HEK293 (cell line): ENCODE measurements around the gene APOL2.

Source experiments
- CTCF ChIA-PET: fragments of 350-600 bp; formaldehyde crosslinking; extraction: SDS; loops from one replicate; lab custom pipeline; 2021; ENCODE audit warnings: antibody characterized with exemption; lab: Yijun Ruan, JAX
- POLR2A ChIA-PET: fragments of 300-600 bp; formaldehyde crosslinking; extraction: SDS; loops from one replicate; lab custom pipeline; 2020; ENCODE audit warnings: antibody characterized with exemption, inconsistent platforms; lab: Yijun Ruan, JAX
- H3K27ac ChIP-seq: fragments of 200-500 bp; sonication (Bioruptor generic); 2 replicates; pipeline ENCODE4 v1.5.1; 2014; ENCODE audit warnings: low read depth, low read length, control low read depth, inconsistent platforms; ENCODE audit errors: extremely low read depth
- H3K36me3 ChIP-seq, 2 experiments: fragments of 200-500 bp in 1 of 2; sonication (Bioruptor generic) in 1 of 2; 1 replicate in 1 of 2; 2 replicates in 1 of 2; pipeline ENCODE4 v1.5.1; 2014 to 2017; ENCODE audit warnings: inconsistent platforms in 2 of 2, low read length in 2 of 2; ENCODE audit not compliant: control insufficient read depth in 2 of 2, insufficient read depth in 1 of 2
- H3K4me1 ChIP-seq: fragments of 200-500 bp; sonication (Bioruptor generic); 2 replicates; pipeline ENCODE4 v1.5.1; 2014; ENCODE audit warnings: mild to moderate bottlenecking, low read length, inconsistent platforms; ENCODE audit not compliant: control insufficient read depth, insufficient read depth
- H3K4me3 ChIP-seq: 2 replicates; pipeline ENCODE4 v1.5.1; 2011; ENCODE audit warnings: low read depth, mild to moderate bottlenecking, control low read depth, low read length, moderate library complexity
- H3K9me3 ChIP-seq: fragments of 200-500 bp; sonication (Bioruptor generic); 2 replicates; pipeline ENCODE4 v1.5.1; 2014; ENCODE audit warnings: low read depth, low read length, inconsistent platforms; ENCODE audit not compliant: control insufficient read depth, insufficient read depth
- GLIS1 ChIP-seq: fragments of 450-650 bp; formaldehyde crosslinking; IDR thresholded peaks from 2 replicates; pipeline ENCODE4 v1.5.1; 2016; ENCODE audit warnings: missing biosample characterization, missing genetic modification characterization
- GLIS2 ChIP-seq: fragments of 450-650 bp; formaldehyde crosslinking; IDR thresholded peaks from 2 replicates; pipeline ENCODE4 v1.5.1; 2016; ENCODE audit warnings: missing biosample characterization, missing genetic modification characterization
- KLF16 ChIP-seq: fragments of 450-650 bp; formaldehyde crosslinking; IDR thresholded peaks from 2 replicates; pipeline ENCODE4 v1.5.1; 2017; ENCODE audit warnings: missing biosample characterization, missing genetic modification characterization
- KLF8 ChIP-seq: fragments of 450-650 bp; formaldehyde crosslinking; IDR thresholded peaks from 2 replicates; pipeline ENCODE4 v1.5.1; 2016; ENCODE audit warnings: missing biosample characterization, missing genetic modification characterization
- REST ChIP-seq: fragments of 450-650 bp; formaldehyde crosslinking; IDR thresholded peaks from 2 replicates; pipeline ENCODE4 v1.5.1; 2016; ENCODE audit warnings: missing biosample characterization, missing genetic modification characterization
- SP2 ChIP-seq: fragments of 450-650 bp; formaldehyde crosslinking; IDR thresholded peaks from 2 replicates; pipeline ENCODE4 v1.5.1; 2016; ENCODE audit warnings: missing biosample characterization, missing genetic modification characterization
- TCF7L2 ChIP-seq: IDR thresholded peaks from 2 replicates; pipeline ENCODE4 v1.6.1; 2011; ENCODE audit warnings: low read depth, mild to moderate bottlenecking, inconsistent platforms, low read length, moderate library complexity, borderline replicate concordance
- ZBTB20 ChIP-seq: fragments of 450-650 bp; formaldehyde crosslinking; IDR thresholded peaks from 2 replicates; pipeline ENCODE4 v1.5.1; 2016; ENCODE audit warnings: missing biosample characterization, missing genetic modification characterization
- ZBTB6 ChIP-seq: fragments of 450-650 bp; formaldehyde crosslinking; IDR thresholded peaks from 2 replicates; pipeline ENCODE4 v1.5.1; 2017; ENCODE audit warnings: missing biosample characterization, missing genetic modification characterization
- ZNF10 ChIP-seq: fragments of 450-650 bp; formaldehyde crosslinking; IDR thresholded peaks from 2 replicates; pipeline ENCODE4 v1.5.1; 2017; ENCODE audit warnings: missing biosample characterization, missing genetic modification characterization
- ZNF121 ChIP-seq: fragments of 450-650 bp; formaldehyde crosslinking; IDR thresholded peaks from 2 replicates; pipeline ENCODE4 v1.5.1; 2016; ENCODE audit warnings: missing biosample characterization, missing genetic modification characterization
- ZNF140 ChIP-seq: fragments of 450-650 bp; formaldehyde crosslinking; IDR thresholded peaks from 2 replicates; pipeline ENCODE4 v1.5.1; 2016; ENCODE audit warnings: missing biosample characterization, missing genetic modification characterization
- ZNF292 ChIP-seq: fragments of 450-650 bp; formaldehyde crosslinking; IDR thresholded peaks from 2 replicates; pipeline ENCODE4 v1.5.1; 2016; ENCODE audit warnings: low read depth, missing biosample characterization, missing genetic modification characterization, borderline replicate concordance
- ZNF362 ChIP-seq: fragments of 450-650 bp; formaldehyde crosslinking; IDR thresholded peaks from 2 replicates; pipeline ENCODE4 v1.5.1; 2016; ENCODE audit warnings: missing biosample characterization, missing genetic modification characterization
- ZNF571 ChIP-seq: fragments of 450-650 bp; formaldehyde crosslinking; IDR thresholded peaks from 2 replicates; pipeline ENCODE4 v1.5.0; 2017; ENCODE audit warnings: missing biosample characterization, missing genetic modification characterization
- ZNF654 ChIP-seq: fragments of 450-650 bp; formaldehyde crosslinking; IDR thresholded peaks from 2 replicates; pipeline ENCODE4 v1.5.1; 2016; ENCODE audit warnings: low read depth, missing biosample characterization, missing genetic modification characterization
- ZNF677 ChIP-seq: fragments of 450-650 bp; IDR thresholded peaks from 2 replicates; pipeline ENCODE4 v1.5.0; 2018; ENCODE audit warnings: missing biosample characterization, mild to moderate bottlenecking, missing genetic modification characterization, moderate library complexity
- ZNF747 ChIP-seq: fragments of 450-650 bp; formaldehyde crosslinking; IDR thresholded peaks from 2 replicates; pipeline ENCODE4 v1.5.1; 2016; ENCODE audit warnings: missing biosample characterization, missing genetic modification characterization
- ZXDB ChIP-seq: fragments of 450-650 bp; formaldehyde crosslinking; IDR thresholded peaks from 2 replicates; pipeline ENCODE4 v1.5.1; 2016; ENCODE audit warnings: missing biosample characterization, missing genetic modification characterization
- TF ChIP-seq, protein P1 (sequence below): fragments of 450-650 bp; formaldehyde crosslinking; IDR thresholded peaks from 2 replicates; pipeline ENCODE4 v1.5.1; 2016; ENCODE audit warnings: missing biosample characterization, missing genetic modification characterization

APOL2 gene

DNA sequence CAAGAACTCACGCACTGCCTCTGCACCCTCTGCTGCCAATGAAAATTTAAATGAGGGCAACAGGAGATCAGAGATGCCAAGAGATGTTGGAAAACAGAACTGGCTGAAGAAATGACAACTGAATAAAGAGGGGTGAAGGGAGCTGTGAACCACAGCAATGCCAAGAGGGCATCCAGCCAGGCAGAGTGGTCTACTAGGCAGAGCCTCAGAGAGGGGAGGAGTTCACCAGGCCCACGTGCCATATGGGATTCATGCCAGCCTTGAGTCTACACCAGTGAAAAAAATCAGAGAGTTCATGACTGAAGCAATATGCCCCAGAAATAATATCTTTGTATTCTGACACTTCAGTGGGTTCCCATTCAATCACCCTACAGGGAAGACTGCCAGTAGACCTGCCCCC, 4.4 kb downstream of the APOL2 start:
- H3K27ac ChIP-seq: no peak overlapping the region
- POLR2A ChIA-PET: interaction anchor here (1.4 kb wide), 1 partner anchor 14 kb away, joined by 3 read pairs; no protein-coding TSS in a partner anchor
- H3K4me3 ChIP-seq: no peak overlapping the region
- CTCF ChIA-PET: no interaction called here
- peaks cover 0 to 56% of the 10 kb centered on the region in 2 experiments; a peak in 1 of 3 replicates for H3K36me3 ChIP-seq
- H3K4me1 ChIP-seq: peaks cover 9% of the 10 kb centered on the region
- H3K9me3 ChIP-seq: no peaks in the 10 kb centered on the region
- TF ChIP-seq KLF8: no peak
- TF ChIP-seq ZNF121 (tag by site-specific recombination): no peak
- TF ChIP-seq TCF7L2: no peak

- ChIA-PET CTCF (interaction anchor here (0.9 kb wide), 1 partner anchor 40 kb away, joined by 3 read pairs; no protein-coding TSS in a partner anchor), POLR2A (no interaction called here)
- Histone ChIP-seq H3K9me3 (no peaks in the 10 kb centered on the region), H3K4me1 (peaks cover 9% of the 10 kb centered on the region), H3K27ac (no peak overlapping the region), H3K36me3 (peaks cover 0 to 58% of the 10 kb centered on the region in 2 experiments; a peak in 1 of 3 replicates), H3K4me3 (no peak overlapping the region)
- TF ChIP-seq SP2 (tag by site-specific recombination) (no peak), ZNF362 (no peak), ZNF140 (tag by site-specific recombination) (no peak), ZBTB6 (tag by site-specific recombination) (no peak)
Measured at GRCh38 chr22:36234213-36234612, 5.1 kb downstream of the APOL2 start.

DNA sequence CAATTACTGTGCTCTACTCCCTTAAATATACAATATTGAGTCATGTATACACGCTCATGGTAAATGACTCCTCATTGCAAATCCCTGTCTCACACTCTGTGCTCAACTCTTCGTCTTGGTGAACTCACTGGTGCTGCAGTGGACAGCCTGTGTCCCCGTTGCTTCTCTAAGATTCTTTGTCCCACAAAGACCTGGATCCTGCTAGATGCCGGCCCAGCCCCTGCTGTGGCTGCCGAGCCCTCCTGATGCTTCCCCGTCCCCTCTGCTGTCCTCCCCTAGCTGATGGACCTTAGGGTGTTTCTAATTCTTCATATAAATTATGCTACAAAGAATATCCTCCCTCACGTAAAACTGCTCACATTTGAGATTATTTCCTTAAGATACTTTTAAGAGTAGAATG, 5.5 kb downstream of the APOL2 start:
- H3K4me1 ChIP-seq: peaks cover 8% of the 10 kb centered on the region
- ChIA-PET CTCF (interaction anchor here (0.9 kb wide), 1 partner anchor 39 kb away, joined by 3 read pairs; no protein-coding TSS in a partner anchor), POLR2A (no interaction called here)
- TF ChIP-seq REST (tag by site-specific recombination) (no peak), ZNF10 (tag by site-specific recombination) (no peak), TCF7L2 (no peak)
- no peak overlapping the region for H3K27ac ChIP-seq
- no peaks in the 10 kb centered on the region for H3K9me3 ChIP-seq
- H3K4me3 ChIP-seq: no peak overlapping the region
- H3K36me3 ChIP-seq: peaks cover 0 to 61% of the 10 kb centered on the region in 2 experiments; a peak in 1 of 3 replicates

DNA sequence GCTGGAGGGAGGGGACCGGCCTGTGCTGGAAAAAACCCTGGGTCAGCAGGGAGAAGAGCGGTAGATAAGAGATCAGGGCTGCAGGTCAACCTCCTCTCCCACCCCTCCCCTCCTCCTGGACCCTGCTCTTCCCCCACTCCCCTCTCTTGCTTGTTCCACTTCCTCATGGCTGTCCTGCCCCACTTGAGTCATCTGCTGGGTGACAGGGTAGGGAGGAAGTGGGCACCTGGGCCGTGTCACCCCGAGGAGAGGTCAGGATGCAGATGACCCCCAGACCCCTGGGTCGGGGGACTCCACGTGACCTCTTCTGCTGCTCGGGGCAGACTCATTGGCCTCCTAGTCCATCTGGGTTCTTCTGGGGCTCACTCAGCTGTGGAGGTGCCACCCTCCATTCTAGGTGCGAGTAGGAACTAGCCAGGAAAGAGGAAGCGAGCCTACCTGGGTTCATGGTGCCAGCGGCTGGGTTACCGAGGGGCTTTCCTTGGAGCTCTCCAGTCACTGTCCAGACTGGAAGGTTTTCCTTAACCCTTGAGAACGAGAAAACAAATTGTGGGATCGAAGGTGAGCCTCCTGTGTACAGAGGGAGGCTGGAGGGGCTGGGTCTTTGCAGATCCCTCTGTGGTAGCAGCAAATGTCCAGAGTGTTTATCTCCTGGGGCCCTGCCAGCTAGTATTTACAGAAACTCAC, 6.5 kb downstream of the APOL2 start:
- no peak overlapping the region for H3K4me3 ChIP-seq
- no peaks in the 10 kb centered on the region for H3K4me1 ChIP-seq
- CTCF ChIA-PET: interaction anchor here (0.7 to 0.9 kb wide), 3 partner anchors 38 to 55 kb away, joined by 3 to 5 read pairs (median 3); no protein-coding TSS in a partner anchor
- H3K36me3 ChIP-seq: peaks cover 0 to 70% of the 10 kb centered on the region in 2 experiments; a peak in 1 of 3 replicates
- no peak overlapping the region for H3K27ac ChIP-seq
- H3K9me3 ChIP-seq: no peaks in the 10 kb centered on the region
- POLR2A ChIA-PET: no interaction called here
- TF ChIP-seq ZNF571 (tag by site-specific recombination) (no peak), GLIS1 (tag by site-specific recombination) (no peak), ZNF654 (tag by site-specific recombination) (no peak), ZXDB (tag by site-specific recombination) (no peak), ZNF677 (tag by site-specific recombination) (no peak), ZBTB20 (tag by site-specific recombination) (no peak), GLIS2 (no peak), ZNF747 (no peak), ZNF292 (tag by site-specific recombination) (no peak), KLF16 (tag by site-specific recombination) (no peak)
- TF ChIP-seq, protein P1, sequence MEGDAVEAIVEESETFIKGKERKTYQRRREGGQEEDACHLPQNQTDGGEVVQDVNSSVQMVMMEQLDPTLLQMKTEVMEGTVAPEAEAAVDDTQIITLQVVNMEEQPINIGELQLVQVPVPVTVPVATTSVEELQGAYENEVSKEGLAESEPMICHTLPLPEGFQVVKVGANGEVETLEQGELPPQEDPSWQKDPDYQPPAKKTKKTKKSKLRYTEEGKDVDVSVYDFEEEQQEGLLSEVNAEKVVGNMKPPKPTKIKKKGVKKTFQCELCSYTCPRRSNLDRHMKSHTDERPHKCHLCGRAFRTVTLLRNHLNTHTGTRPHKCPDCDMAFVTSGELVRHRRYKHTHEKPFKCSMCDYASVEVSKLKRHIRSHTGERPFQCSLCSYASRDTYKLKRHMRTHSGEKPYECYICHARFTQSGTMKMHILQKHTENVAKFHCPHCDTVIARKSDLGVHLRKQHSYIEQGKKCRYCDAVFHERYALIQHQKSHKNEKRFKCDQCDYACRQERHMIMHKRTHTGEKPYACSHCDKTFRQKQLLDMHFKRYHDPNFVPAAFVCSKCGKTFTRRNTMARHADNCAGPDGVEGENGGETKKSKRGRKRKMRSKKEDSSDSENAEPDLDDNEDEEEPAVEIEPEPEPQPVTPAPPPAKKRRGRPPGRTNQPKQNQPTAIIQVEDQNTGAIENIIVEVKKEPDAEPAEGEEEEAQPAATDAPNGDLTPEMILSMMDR: no peak
